H1 (cell line): ENCODE results near the gene ESD. TPM values are rescaled to one million over a fixed set of nuclear protein-coding genes. Genes with fewer than 3 reads are reported as not detected.

Source experiments
- CTCF ChIA-PET: fragments of 300-600 bp; sonication (Branson Sonifier 250); formaldehyde crosslinking; loops from one replicate; lab custom pipeline; 2021; ENCODE audit not compliant: partially characterized antibody; lab: Charles Lee
- POLR2A ChIA-PET: fragments of 300-600 bp; sonication (Branson Sonifier 250); formaldehyde crosslinking; loops from one replicate; lab custom pipeline; 2021; ENCODE audit warnings: inconsistent platforms; ENCODE audit not compliant: partially characterized antibody; lab: Charles Lee
- DNase-seq, 2 experiments: peaks; one replicate each; pipeline versions ENCODE4 v3.0.0 to v3.0.0-alpha.2; 2010 to 2022; ENCODE audit warnings: low spot score in 2 of 2, low read depth in 1 of 2, mixed read lengths in 1 of 2
- FAIRE-seq: peaks from 2 replicates; lab custom pipeline; 2011; peaks lifted over from hg19 to GRCh38; lab: Jason Lieb, UNC
- H2AFZ ChIP-seq: 2 replicates; pipeline ENCODE4 v1.8.1; 2012; ENCODE audit warnings: low read length, inconsistent platforms
- H2AK5ac ChIP-seq: 2 replicates; pipeline ENCODE4 v1.6.1; 2013; ENCODE audit warnings: low read depth, low read length
- H2BK120ac ChIP-seq: replicated peaks from 2 replicates; pipeline ENCODE3; 2013; ENCODE audit warnings: low read depth, low read length, inconsistent platforms
- H2BK12ac ChIP-seq: 2 replicates; pipeline ENCODE4 v1.6.1; 2013; ENCODE audit warnings: low read depth, low read length
- H2BK15ac ChIP-seq: 2 replicates; pipeline ENCODE4 v1.6.1; 2013; ENCODE audit warnings: low read length
- H2BK20ac ChIP-seq: 2 replicates; pipeline ENCODE4 v1.6.1; 2013; ENCODE audit warnings: low read length
- H2BK5ac ChIP-seq: 2 replicates; pipeline ENCODE4 v1.6.1; 2013; ENCODE audit warnings: low read depth, low read length
- H3K14ac ChIP-seq: 2 replicates; pipeline ENCODE4 v1.6.1; 2013; ENCODE audit warnings: inconsistent platforms; ENCODE audit not compliant: insufficient read length
- H3K18ac ChIP-seq: 2 replicates; pipeline ENCODE4 v1.6.1; 2013; ENCODE audit warnings: low read length; ENCODE audit errors: extremely low read depth
- H3K23ac ChIP-seq: 2 replicates; pipeline ENCODE4 v1.6.1; 2013; ENCODE audit warnings: inconsistent platforms; ENCODE audit not compliant: insufficient read length
- H3K23me2 ChIP-seq: 2 replicates; pipeline ENCODE4 v1.6.1; 2013; ENCODE audit warnings: low read depth, low read length
- H3K27ac ChIP-seq: 2 replicates; pipeline ENCODE4 v1.6.1; 2011; ENCODE audit warnings: low read depth, low read length, inconsistent platforms
- H3K27me3 ChIP-seq, 4 experiments: replicated peaks in 1 of 4; 1 replicate in 1 of 4; 2 replicates in 3 of 4; pipeline versions ENCODE4 v1.6.1 to v1.8.1; 2011 to 2013; ENCODE audit warnings: low read length in 3 of 4, mild to moderate bottlenecking in 3 of 4, inconsistent platforms in 2 of 4, mixed read lengths in 2 of 4, moderate library complexity in 1 of 4; ENCODE audit not compliant: control insufficient read depth in 3 of 4, insufficient read depth in 3 of 4; ENCODE audit errors: extremely low read depth in 1 of 4
- H3K36me3 ChIP-seq, 4 experiments: 2 replicates each; pipeline versions ENCODE4 v1.6.1 to v1.8.1; 2011 to 2013; ENCODE audit warnings: mild to moderate bottlenecking in 4 of 4, low read length in 3 of 4, moderate library complexity in 2 of 4, control low read depth in 1 of 4, inconsistent platforms in 1 of 4; ENCODE audit not compliant: insufficient read depth in 4 of 4, control insufficient read depth in 2 of 4
- H3K4ac ChIP-seq: replicated peaks from 2 replicates; pipeline ENCODE3; 2013; ENCODE audit warnings: low read length, low read depth, mixed read lengths, inconsistent platforms; ENCODE audit not compliant: insufficient read length
- H3K4me1 ChIP-seq, 4 experiments: replicated peaks in 1 of 4; 1 replicate in 1 of 4; 2 replicates in 3 of 4; pipeline versions ENCODE4 v1.6.1 to v1.8.1; 2011 to 2013; ENCODE audit warnings: low read length in 3 of 4, inconsistent platforms in 2 of 4, mixed read lengths in 1 of 4; ENCODE audit not compliant: insufficient read depth in 4 of 4, control insufficient read depth in 3 of 4
- H3K4me2 ChIP-seq, 2 experiments: 2 replicates each; pipeline versions ENCODE4 v1.6.1 to v1.8.1; 2011 to 2013; ENCODE audit warnings: low read depth in 2 of 2, low read length in 2 of 2, control low read depth in 1 of 2, inconsistent platforms in 1 of 2, mild to moderate bottlenecking in 1 of 2; ENCODE audit not compliant: insufficient read depth in 1 of 2
- H3K4me3 ChIP-seq, 4 experiments: fragments of 200-600, 300-600 bp in 1 of 4; sonication (generic), shearing (Covaris generic), sonication (Bioruptor Twin) in 1 of 4; 2 replicates each; pipeline versions ENCODE4 v1.5.1 to v1.8.1; 2011 to 2016; ENCODE audit warnings: low read length in 4 of 4, low read depth in 3 of 4, control low read depth in 2 of 4, inconsistent platforms in 2 of 4, mild to moderate bottlenecking in 2 of 4, mixed read lengths in 1 of 4, moderate library complexity in 1 of 4; ENCODE audit not compliant: insufficient read depth in 2 of 4; ENCODE audit errors: extremely low read depth in 1 of 4
- H3K56ac ChIP-seq: replicated peaks from 2 replicates; pipeline ENCODE3; 2013; ENCODE audit warnings: low read depth, mild to moderate bottlenecking, mixed read lengths, low read length, inconsistent platforms; ENCODE audit not compliant: insufficient read length
- H3K79me1 ChIP-seq: 2 replicates; pipeline ENCODE4 v1.6.1; 2013; ENCODE audit warnings: low read depth, low read length, control low read depth
- H3K79me2 ChIP-seq, 2 experiments: 2 replicates each; pipeline versions ENCODE4 v1.6.1 to v1.8.1; 2012 to 2013; ENCODE audit warnings: low read length in 2 of 2, mild to moderate bottlenecking in 2 of 2, inconsistent platforms in 1 of 2; ENCODE audit not compliant: insufficient read depth in 2 of 2, control insufficient read depth in 1 of 2
- H3K9ac ChIP-seq, 4 experiments: replicated peaks in 1 of 4; 1 replicate in 1 of 4; 2 replicates in 3 of 4; pipeline versions ENCODE4 v1.6.1 to v1.8.1; 2011 to 2013; ENCODE audit warnings: low read depth in 3 of 4, low read length in 3 of 4, control low read depth in 2 of 4, mild to moderate bottlenecking in 2 of 4, moderate library complexity in 2 of 4, inconsistent platforms in 1 of 4; ENCODE audit errors: extremely low read depth in 1 of 4
- H3K9me3 ChIP-seq, 2 experiments: 2 replicates each; pipeline versions ENCODE4 v1.6.1 to v1.8.1; 2012 to 2013; ENCODE audit warnings: mild to moderate bottlenecking in 2 of 2, moderate library complexity in 2 of 2, control low read depth in 1 of 2, inconsistent platforms in 1 of 2, low read depth in 1 of 2, low read length in 1 of 2, mixed read lengths in 1 of 2; ENCODE audit not compliant: insufficient read depth in 2 of 2
- H4K20me1 ChIP-seq, 2 experiments: replicated peaks in 1 of 2; 2 replicates each; pipeline versions ENCODE3 to v1.8.1; 2011 to 2013; ENCODE audit warnings: inconsistent platforms in 2 of 2, low read length in 2 of 2, mild to moderate bottlenecking in 1 of 2; ENCODE audit not compliant: insufficient read depth in 2 of 2, control insufficient read depth in 1 of 2
- H4K5ac ChIP-seq: 2 replicates; pipeline ENCODE4 v1.6.1; 2013; ENCODE audit warnings: low read length, low read depth, mixed read lengths, inconsistent platforms; ENCODE audit not compliant: insufficient read length
- H4K8ac ChIP-seq: 2 replicates; pipeline ENCODE4 v1.8.0; 2013; ENCODE audit warnings: mild to moderate bottlenecking, moderate library complexity, low read length, inconsistent platforms; ENCODE audit not compliant: insufficient read depth; ENCODE audit errors: extremely low read depth
- H4K91ac ChIP-seq: replicated peaks from 2 replicates; pipeline ENCODE3; 2013; ENCODE audit warnings: low read length, mixed read lengths, inconsistent platforms; ENCODE audit not compliant: insufficient read length
- CBX8 ChIP-seq: fragments of 300-800, 300-1000 bp; sonication (generic); IDR thresholded peaks from 2 replicates; pipeline ENCODE4 v1.7.1; 2016; ENCODE audit warnings: low read depth, low read length, borderline replicate concordance
- CREB1 ChIP-seq: IDR thresholded peaks from 2 replicates; pipeline ENCODE4 v1.6.1; 2012; ENCODE audit warnings: inconsistent platforms
- SIRT6 ChIP-seq: IDR thresholded peaks from one replicate; pipeline ENCODE4 v1.7.1; 2012; ENCODE audit warnings: low read length, inconsistent platforms
- polyA plus RNA-seq, 7 experiments: library from polyadenylated mRNA; depleted of rRNA in 3 of 7; stranded (reverse) in 5 of 7; unstranded in 2 of 7; fragments of >200 nt in 5 of 7; fragments of 200-250 nt in 2 of 7; gene quantifications; 1 replicate in 5 of 7; 2 replicates in 1 of 7; 4 replicates in 1 of 7; pipeline versions ENCODE4 v1.2.1 to v1.2.3, GENCODE V29; 2011 to 2013; ENCODE audit warnings: missing spikeins in 2 of 7, mixed read lengths in 2 of 7
- total RNA-seq: library from RNA; stranded (reverse); fragmentation: NEBNext Ultra II Directional; extraction: Animal tissue kit (Norgen Biotek cat#: 25700); gene quantifications from 2 replicates; pipeline ENCODE4 v1.2.1, GENCODE V29; 2021

ESD gene
- total and polyA plus RNA-seq, 2 of the 8 experiments (the other 6 are each of a cell fraction or from before 2014, with no cell fraction given): 40.3 to 55.8 TPM

- no peak overlapping the region for H2BK15ac ChIP-seq
- no peak overlapping the region for H3K4me2 ChIP-seq
- ChIA-PET POLR2A (interaction anchor here (1.5 kb wide), 1 partner anchor 9 kb away, joined by 3 read pairs; no protein-coding TSS in a partner anchor), CTCF (interaction anchor here (1.0 to 1.2 kb wide), 2 partner anchors 9 to 203 kb away, joined by 3 to 7 read pairs; no protein-coding TSS in a partner anchor)
- H3K9me3 ChIP-seq: no peaks in the 10 kb centered on the region
- H3K79me2 ChIP-seq: no peaks in the 10 kb centered on the region
- H3K23ac ChIP-seq: no peak overlapping the region
- no peaks in the 10 kb centered on the region for H3K36me3 ChIP-seq
- FAIRE-seq: no peak
- no peak overlapping the region for H3K4ac ChIP-seq
- H2BK12ac ChIP-seq: no peak overlapping the region
- H2AK5ac ChIP-seq: no peak overlapping the region
- no peak overlapping the region for H3K18ac ChIP-seq
- no peaks in the 10 kb centered on the region for H3K23me2 ChIP-seq
- H3K4me1 ChIP-seq: no peaks in the 10 kb centered on the region
- no peak overlapping the region for H4K8ac ChIP-seq
- no peak overlapping the region for H3K56ac ChIP-seq
- DNase-seq: no peak
- H2BK5ac ChIP-seq: no peak overlapping the region
- no peak overlapping the region for H2BK120ac ChIP-seq
- no peak overlapping the region for H2BK20ac ChIP-seq
- H4K20me1 ChIP-seq: no peaks in the 10 kb centered on the region
- no peak overlapping the region for H3K27ac ChIP-seq
- H3K9ac ChIP-seq: no peak overlapping the region
- H3K27me3 ChIP-seq: no peaks in the 10 kb centered on the region
- no peaks in the 10 kb centered on the region for H3K79me1 ChIP-seq
- no peak overlapping the region for H3K4me3 ChIP-seq
- H4K5ac ChIP-seq: no peak overlapping the region
- no peak overlapping the region for H4K91ac ChIP-seq
- H3K14ac ChIP-seq: no peak overlapping the region
- no peak overlapping the region for H2AFZ ChIP-seq
- TF ChIP-seq CREB1 (no peak), CBX8 (no peak), SIRT6 (no peak)
- TF ChIP-seq, all 59 proteins: peak for 0
These were observed 42.1 kb downstream of the ESD start for GRCh38 chr13:46754812-46755211.
